Measurements from ENCODE around the gene CHN2. TPM values are rescaled to one million over a fixed set of nuclear protein-coding genes. Genes with fewer than 3 reads are reported as not detected.

CHN2 gene
- total RNA-seq, 1 experiment from 2014 or later, result 2.1 TPM

- TF ChIP-seq EGR1 (IDR thresholded peaks at IDR 0.05; ENCODE audit: low read depth), result no peak
Measured at GRCh38 chr7:29150856-29151255, 43.7 kb upstream of the CHN2 start (continued).

- no peak overlapping the region for H3K9ac ChIP-seq (ENCODE audit: low read length)
- no peak overlapping the region for H3K4me3 ChIP-seq (replicated peaks in 1 of 2; ENCODE audit: low read depth in 1 of 2, low read length in 2 of 2)
- no peaks in the 10 kb centered on the region for H3K36me3 ChIP-seq (ENCODE audit: control insufficient read depth in 1 of 2, insufficient read depth in 2 of 2, low read length in 2 of 2)
- H3K79me2 ChIP-seq (ENCODE audit: insufficient read depth, low read length), result no peaks in the 10 kb centered on the region
- intact Hi-C loops (cut with micrococcal nuclease), result no loop called here
- no peak overlapping the region for H3K4me2 ChIP-seq (ENCODE audit: low read length)
- ChIA-PET RAD21 (ENCODE audit: low non-redundant PET in 1 of 2, low total read pairs in 2 of 2, uncharacterized antibody in 2 of 2, unreplicated experiment in 2 of 2) (no interaction called here), CTCF (interaction anchor here (0.6 kb wide), 1 partner anchor 30 kb away, joined by 3 read pairs; no protein-coding TSS in a partner anchor), POLR2A (no interaction called here)
- TF ChIP-seq TCF7L2 (IDR thresholded peaks at IDR 0.05; ENCODE audit: borderline replicate concordance, extremely low read depth, insufficient read depth, insufficient read length), result no peak
- no peak for TF ChIP-seq SRF (IDR thresholded peaks at IDR 0.05; ENCODE audit: low read depth)
- TF ChIP-seq ZBTB33 (IDR thresholded peaks at IDR 0.05; ENCODE audit: extremely low read depth, insufficient replicate concordance, low read length), result no peak
- no peak for TF ChIP-seq CEBPB (IDR thresholded peaks at IDR 0.05; ENCODE audit: low read depth)
- no peak for TF ChIP-seq EGR1 (IDR thresholded peaks at IDR 0.05; ENCODE audit: low read depth)
- TF ChIP-seq CBX3 (IDR thresholded peaks at IDR 0.05; ENCODE audit: low read depth), result no peak
- TF ChIP-seq FOSL1 (IDR thresholded peaks at IDR 0.05; ENCODE audit: low read depth), result no peak
- no peak for TF ChIP-seq CTCF (IDR thresholded peaks at IDR 0.05 in 2 of 3, conservative IDR thresholded peaks at IDR 0.05 in 1 of 3; ENCODE audit: borderline replicate concordance in 1 of 3, insufficient read depth in 1 of 3, low read depth in 2 of 3, low read length in 2 of 3)
- TF ChIP-seq SP1 (IDR thresholded peaks at IDR 0.05; ENCODE audit: low read depth), result no peak
- no peak for TF ChIP-seq ELF1 (IDR thresholded peaks at IDR 0.05; ENCODE audit: borderline replicate concordance, low read depth)
- no peak for TF ChIP-seq RAD21 (IDR thresholded peaks at IDR 0.05; ENCODE audit: low read depth)
- no peak for TF ChIP-seq ATF3 (IDR thresholded peaks at IDR 0.05)
- no peak for TF ChIP-seq POLR2AphosphoS5 (IDR thresholded peaks at IDR 0.05; ENCODE audit: low read depth, low read length)
- TF ChIP-seq REST (IDR thresholded peaks at IDR 0.05; ENCODE audit: low read depth), result no peak
- no peak for TF ChIP-seq ZFX (IDR thresholded peaks at IDR 0.05)
- no peak for TF ChIP-seq POLR2A (IDR thresholded peaks at IDR 0.05; ENCODE audit: borderline replicate concordance, extremely low read depth, insufficient read depth, insufficient read length)
- no peak for TF ChIP-seq SIN3A (IDR thresholded peaks at IDR 0.05; ENCODE audit: low read depth)
- TF ChIP-seq ZNF274 (IDR thresholded peaks at IDR 0.05; ENCODE audit: low read depth, low read length), result no peak
- no peak for TF ChIP-seq YY1 (IDR thresholded peaks at IDR 0.05; ENCODE audit: extremely low read depth, insufficient replicate concordance, low read depth, low read length)
- TF ChIP-seq EZH2 (IDR thresholded peaks at IDR 0.05), result no peak
- H4K20me1 ChIP-seq (ENCODE audit: insufficient read depth), result no peaks in the 10 kb centered on the region
- no peaks in the 10 kb centered on the region for H3K9me3 ChIP-seq (ENCODE audit: control insufficient read depth in 1 of 2, insufficient read depth in 1 of 2, low read depth in 1 of 2, low read length in 2 of 2)
- no peaks in the 10 kb centered on the region for H3K4me1 ChIP-seq (ENCODE audit: control insufficient read depth in 1 of 2, insufficient read depth in 2 of 2, low read length in 2 of 2)
- no peaks in the 10 kb centered on the region for H3K9me2 ChIP-seq (ENCODE audit: insufficient read depth)
- no peaks in the 10 kb centered on the region for H3K27me3 ChIP-seq (ENCODE audit: insufficient read depth, low read length)
- no TSS peak for BruUV-seq (replicated peaks)
- no peak for ATAC-seq
- no peak overlapping the region for H3K27ac ChIP-seq (ENCODE audit: low read depth, low read length)
- H2AFZ ChIP-seq (ENCODE audit: low read depth, low read length, poor library complexity, severe bottlenecking), result no peak overlapping the region
- no peak for DNase-seq (ENCODE audit: low read depth, low spot score)
Measured at GRCh38 chr7:29154076-29154475, 40.5 kb upstream of the CHN2 start.

Data from HCT116 (cell line).